ENCODE measurements around the gene IL36RN.

The IL36RN gene

DNA sequence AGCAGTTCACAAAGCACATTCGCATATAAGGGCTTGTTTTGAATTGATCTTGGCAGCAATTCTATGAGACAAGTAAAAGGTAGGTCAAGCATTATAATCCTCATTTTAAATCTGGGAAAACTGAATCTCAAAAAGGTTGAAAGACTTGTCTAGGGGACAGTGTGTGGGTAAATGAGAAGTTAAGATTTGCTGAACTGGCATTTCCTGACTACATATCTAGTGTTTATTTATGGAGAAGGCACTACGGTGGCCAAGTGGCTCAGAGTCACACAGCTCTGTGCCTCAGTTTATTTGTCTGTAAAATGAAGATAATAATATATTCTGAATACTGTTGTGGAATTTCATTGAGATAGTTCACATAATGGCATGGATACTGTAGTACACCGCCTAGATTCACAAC is 52.1 kb downstream of the IL36RN start:
- TF ChIP-seq, protein P1, sequence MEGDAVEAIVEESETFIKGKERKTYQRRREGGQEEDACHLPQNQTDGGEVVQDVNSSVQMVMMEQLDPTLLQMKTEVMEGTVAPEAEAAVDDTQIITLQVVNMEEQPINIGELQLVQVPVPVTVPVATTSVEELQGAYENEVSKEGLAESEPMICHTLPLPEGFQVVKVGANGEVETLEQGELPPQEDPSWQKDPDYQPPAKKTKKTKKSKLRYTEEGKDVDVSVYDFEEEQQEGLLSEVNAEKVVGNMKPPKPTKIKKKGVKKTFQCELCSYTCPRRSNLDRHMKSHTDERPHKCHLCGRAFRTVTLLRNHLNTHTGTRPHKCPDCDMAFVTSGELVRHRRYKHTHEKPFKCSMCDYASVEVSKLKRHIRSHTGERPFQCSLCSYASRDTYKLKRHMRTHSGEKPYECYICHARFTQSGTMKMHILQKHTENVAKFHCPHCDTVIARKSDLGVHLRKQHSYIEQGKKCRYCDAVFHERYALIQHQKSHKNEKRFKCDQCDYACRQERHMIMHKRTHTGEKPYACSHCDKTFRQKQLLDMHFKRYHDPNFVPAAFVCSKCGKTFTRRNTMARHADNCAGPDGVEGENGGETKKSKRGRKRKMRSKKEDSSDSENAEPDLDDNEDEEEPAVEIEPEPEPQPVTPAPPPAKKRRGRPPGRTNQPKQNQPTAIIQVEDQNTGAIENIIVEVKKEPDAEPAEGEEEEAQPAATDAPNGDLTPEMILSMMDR (IDR thresholded peaks at IDR 0.05): no peak

DNA sequence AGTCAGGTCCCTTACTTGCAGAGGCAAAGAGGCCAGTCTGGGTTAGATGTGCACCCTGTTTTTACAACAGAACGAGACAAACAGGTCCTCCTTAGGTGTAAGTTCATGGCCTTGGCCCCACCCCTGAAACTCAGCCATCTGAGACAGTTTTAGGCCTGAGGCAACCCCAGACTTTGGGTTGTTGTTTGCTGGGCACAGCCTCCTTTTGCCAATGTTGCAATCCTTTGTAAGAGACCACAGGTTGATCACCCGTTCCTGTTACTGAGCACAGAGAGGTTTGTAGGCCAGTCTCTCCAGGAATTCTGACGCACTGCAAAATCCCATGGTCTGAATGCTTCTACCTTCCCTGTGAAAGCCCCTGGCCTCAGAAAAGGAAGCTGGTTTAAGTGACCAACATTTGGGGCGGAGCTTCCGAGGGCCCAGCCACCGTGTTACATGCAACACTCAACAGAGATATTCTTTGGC is 52.9 kb downstream of the IL36RN start:
- TF ChIP-seq, protein P1 (IDR thresholded peaks at IDR 0.05): no peak

DNA sequence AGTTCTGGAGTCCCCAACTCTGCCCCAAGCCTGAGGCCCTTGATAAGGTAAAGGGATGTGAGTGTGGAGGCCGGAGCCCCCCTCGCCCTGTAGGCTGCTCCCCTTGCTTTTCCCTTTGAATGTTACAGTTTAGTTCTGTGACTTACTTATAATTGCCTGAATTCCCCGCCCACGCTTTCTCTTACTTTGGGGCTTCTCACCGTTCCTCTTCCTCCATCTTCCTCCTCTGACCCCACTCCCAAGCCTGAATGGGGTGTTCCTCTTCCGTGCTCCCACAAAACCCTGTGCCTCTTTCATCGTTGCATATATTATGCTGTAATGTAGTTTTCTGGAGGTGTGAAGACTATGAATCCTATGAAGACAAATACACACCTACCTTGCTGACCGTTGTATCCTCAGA is 53.4 kb downstream of the IL36RN start:
- TF ChIP-seq, protein P1 (IDR thresholded peaks at IDR 0.05): no peak

DNA sequence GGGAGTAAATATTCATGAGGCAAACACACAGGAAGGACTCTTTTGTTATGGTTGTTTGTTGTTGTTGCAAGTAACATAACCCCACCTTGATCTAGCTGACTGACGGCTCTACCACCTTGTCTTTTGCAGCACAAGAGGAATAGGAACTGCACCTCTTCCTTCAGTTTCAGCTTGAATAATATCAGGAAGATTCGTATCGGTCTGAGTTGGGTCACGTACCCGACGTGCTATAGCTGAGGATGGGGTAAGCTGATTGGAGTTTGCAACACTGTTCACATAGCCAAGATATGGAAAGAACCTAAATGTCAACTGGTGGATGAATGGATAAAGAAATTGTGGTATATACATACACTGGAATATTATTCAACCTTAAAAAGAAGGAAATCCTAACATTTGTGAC is 53.9 kb downstream of the IL36RN start:
- TF ChIP-seq, protein P1 (IDR thresholded peaks at IDR 0.05): no peak

DNA sequence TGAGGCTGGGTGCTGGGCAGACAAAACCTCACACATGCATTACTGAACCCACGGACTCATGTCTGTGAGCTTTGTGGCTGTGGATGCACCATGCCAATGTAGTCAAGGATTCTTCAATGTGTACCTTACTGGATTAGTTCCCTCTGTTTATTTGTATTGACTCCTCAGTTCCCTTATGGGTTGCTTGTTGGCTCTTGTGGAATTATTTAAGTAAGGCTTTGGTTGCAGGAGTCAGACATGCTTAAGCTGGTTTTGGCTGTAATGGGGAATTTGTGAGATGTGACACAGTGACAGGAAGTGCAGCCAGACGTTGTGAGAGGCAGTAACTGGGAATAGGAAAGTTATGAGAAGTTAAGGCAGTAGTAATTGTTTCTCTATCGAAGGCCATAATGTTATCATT is 54.8 kb downstream of the IL36RN start:
- TF ChIP-seq, protein P1 (IDR thresholded peaks at IDR 0.05): no peak
